Prostate gland (tissue), 2 donors: ENCODE data around the gene GXYLT1. TPM values are rescaled to one million over a fixed set of nuclear protein-coding genes. Genes with fewer than 3 reads are reported as not detected.

Experiments
- DNase-seq: peaks from one replicate; pipeline ENCODE4 v3.0.0-alpha.2; 2019; ENCODE audit warnings: low spot score
- H3K27ac ChIP-seq, 2 donors: fragments of 200-600 bp; sonication (generic); 2 replicates each; pipeline ENCODE4 v1.5.1; 2017 to 2019
- H3K27me3 ChIP-seq: fragments of 200-600 bp; sonication (generic); replicated peaks from 2 replicates; pipeline ENCODE4 v1.5.1; 2019; ENCODE audit not compliant: insufficient read depth
- H3K36me3 ChIP-seq, 2 donors: fragments of 200-600 bp; sonication (generic); 1 replicate in 1 of 2; 2 replicates in 1 of 2; pipeline versions ENCODE4 v1.5.1 to v1.8.1; 2017 to 2019
- H3K4me1 ChIP-seq: fragments of 200-600 bp; sonication (generic); replicated peaks from 2 replicates; pipeline ENCODE4 v1.5.1; 2019
- H3K4me3 ChIP-seq, 2 donors: fragments of 200-600 bp; sonication (generic); 2 replicates each; pipeline ENCODE4 v1.5.1; 2017 to 2019
- H3K9me3 ChIP-seq: fragments of 200-600 bp; sonication (generic); 2 replicates; pipeline ENCODE4 v1.5.1; 2017
- CTCF ChIP-seq, 4 experiments: fragments of 200-600 bp in 2 of 4; fragments of 450-650 bp in 2 of 4; sonication (generic) in 2 of 4; IDR thresholded peaks; 1 replicate in 3 of 4; 2 replicates in 1 of 4; pipeline ENCODE4 v1.5.1; 2016 to 2019; ENCODE audit warnings: antibody characterized with exemption in 4 of 4, mild to moderate bottlenecking in 2 of 4, moderate library complexity in 2 of 4
- POLR2A ChIP-seq: fragments of 450-650 bp; IDR thresholded peaks from one replicate; pipeline ENCODE4 v1.6.1; 2016; ENCODE audit warnings: antibody characterized with exemption, mild to moderate bottlenecking
- POLR2AphosphoS5 ChIP-seq: sonication (generic); formaldehyde crosslinking; IDR thresholded peaks from one replicate; pipeline ENCODE4 v1.6.1; 2017; ENCODE audit warnings: antibody characterized with exemption
- WGBS: methylation state at CpG from one replicate; pipeline ENCODE4 v1.1.5; 2018; 5-methylcytosine and 5-hydroxymethylcytosine counted together
- intact Hi-C: fragments of 100-400 bp; cut with DNase I; formaldehyde crosslinking; loops from one replicate; pipeline ENCODE4 v1.14.2; 2022
- total RNA-seq, 2 donors: library from RNA; depleted of rRNA; stranded (reverse); fragments of >200 nt; gene quantifications; one replicate each; pipeline ENCODE4 v1.1.0, GENCODE V29; 2016

Gene GXYLT1
- total RNA-seq, 2 donors from 2014 or later = 15.7 to 18.0 TPM

- Histone ChIP-seq H3K4me1 (no peaks in the 10 kb centered on the region), H3K27ac (no peak overlapping the region), H3K9me3 (no peaks in the 10 kb centered on the region), H3K36me3 (no peaks in the 10 kb centered on the region), H3K4me3 (no peak overlapping the region), H3K27me3 (no peaks in the 10 kb centered on the region)
- 58% methylated on average over 3 of the region's 3 CpGs for WGBS
- no peak for DNase-seq
- intact Hi-C loops = no loop called here
- no peak for TF ChIP-seq POLR2AphosphoS5
- no peak for TF ChIP-seq CTCF (IDR thresholded peaks at IDR 0.05)
- no peak for TF ChIP-seq POLR2A
These were observed 59.1 kb downstream of the GXYLT1 start for GRCh38 chr12:42085594-42085993.

GRCh38 chr12:42084522-42084921 is 60.2 kb downstream of the GXYLT1 start:
- TF ChIP-seq POLR2A (no peak), POLR2AphosphoS5 (no peak), CTCF (IDR thresholded peaks at IDR 0.05) (no peak)
- no peak for DNase-seq
- Histone ChIP-seq H3K9me3 (no peaks in the 10 kb centered on the region), H3K27ac (no peak overlapping the region), H3K27me3 (no peaks in the 10 kb centered on the region), H3K36me3 (no peaks in the 10 kb centered on the region), H3K4me1 (no peaks in the 10 kb centered on the region), H3K4me3 (no peak overlapping the region)
- intact Hi-C loops = no loop called here

- 95% methylated on average over 3 of the region's 3 CpGs for WGBS
- no peak overlapping the region for H3K27ac ChIP-seq
- H3K27me3 ChIP-seq = no peaks in the 10 kb centered on the region
- intact Hi-C loops = no loop called here
- DNase-seq = no peak
- H3K36me3 ChIP-seq = no peaks in the 10 kb centered on the region
- H3K4me3 ChIP-seq = no peak overlapping the region
- H3K9me3 ChIP-seq = no peaks in the 10 kb centered on the region
- TF ChIP-seq CTCF (IDR thresholded peaks at IDR 0.05) (no peak), POLR2A (no peak), POLR2AphosphoS5 (no peak)
- no peaks in the 10 kb centered on the region for H3K4me1 ChIP-seq
These were observed 67.7 kb downstream of the GXYLT1 start for GRCh38 chr12:42076976-42077375.

GRCh38 chr12:42070036-42070435 is 74.6 kb downstream of the GXYLT1 start:
- Histone ChIP-seq H3K27ac (no peak overlapping the region), H3K9me3 (no peaks in the 10 kb centered on the region), H3K27me3 (no peaks in the 10 kb centered on the region), H3K36me3 (no peaks in the 10 kb centered on the region), H3K4me1 (no peaks in the 10 kb centered on the region), H3K4me3 (no peak overlapping the region)
- intact Hi-C loops = no loop called here
- 71% methylated on average over 4 of the region's 4 CpGs for WGBS
- no peak for TF ChIP-seq POLR2A
- TF ChIP-seq CTCF (IDR thresholded peaks at IDR 0.05) = no peak
- no peak for TF ChIP-seq POLR2AphosphoS5
- DNase-seq = no peak

- Histone ChIP-seq H3K27me3 (no peaks in the 10 kb centered on the region), H3K27ac (no peak overlapping the region), H3K9me3 (no peaks in the 10 kb centered on the region), H3K36me3 (no peaks in the 10 kb centered on the region), H3K4me1 (no peaks in the 10 kb centered on the region), H3K4me3 (no peak overlapping the region)
- no peak for TF ChIP-seq POLR2A
- no peak for TF ChIP-seq POLR2AphosphoS5
- TF ChIP-seq CTCF (IDR thresholded peaks at IDR 0.05) = no peak
- intact Hi-C loops = no loop called here
- no peak for DNase-seq
These were observed 85.5 kb downstream of the GXYLT1 start for GRCh38 chr12:42059127-42059526.
